Esophagus muscularis mucosa (tissue), 3 donors: ENCODE measurements around the gene ADORA2B.

Source experiments
- POLR2A ChIP-seq: fragments of 450-650 bp; IDR thresholded peaks from one replicate; pipeline ENCODE4 v1.6.1; 2017; ENCODE audit warnings: antibody characterized with exemption, moderate library complexity, mild to moderate bottlenecking, low read depth
- POLR2AphosphoS5 ChIP-seq, 2 donors: sonication (generic); formaldehyde crosslinking; IDR thresholded peaks; one replicate each; pipeline ENCODE4 v1.6.1; 2017; ENCODE audit warnings: antibody characterized with exemption in 2 of 2
- TF ChIP-seq, protein P1 (sequence below), 3 experiments: fragments of 200-600 bp in 2 of 3; fragments of 450-650 bp in 1 of 3; sonication (generic) in 2 of 3; IDR thresholded peaks; one replicate each; pipeline ENCODE4 v1.5.1; 2017 to 2019; ENCODE audit warnings: antibody characterized with exemption in 3 of 3, mild to moderate bottlenecking in 2 of 3, moderate library complexity in 1 of 3

DNA sequence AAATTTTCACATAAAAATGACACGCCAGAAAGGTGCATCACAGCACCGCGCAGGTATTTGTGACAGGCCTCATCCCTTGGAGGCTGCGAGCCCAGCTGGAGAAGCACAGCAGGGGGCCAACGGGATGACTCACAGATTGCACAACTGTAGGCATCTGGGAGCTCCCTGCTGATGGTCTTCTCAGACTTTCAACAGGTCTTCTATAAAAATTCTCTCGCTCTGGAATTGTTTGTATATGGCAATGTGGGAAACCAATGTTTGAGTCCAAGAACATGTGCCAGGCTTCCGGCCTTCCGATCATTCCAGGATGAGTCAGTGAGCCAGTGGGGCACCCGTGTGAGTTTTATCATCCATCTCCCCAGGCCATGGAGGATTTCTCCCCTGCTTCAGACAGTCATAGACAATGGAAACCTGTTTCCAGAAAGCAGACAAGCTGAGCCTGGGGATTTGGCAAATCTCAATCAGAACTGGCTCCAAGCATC is 24.1 kb upstream of the ADORA2B start:
- no peak for TF ChIP-seq POLR2A
- TF ChIP-seq, protein P1, sequence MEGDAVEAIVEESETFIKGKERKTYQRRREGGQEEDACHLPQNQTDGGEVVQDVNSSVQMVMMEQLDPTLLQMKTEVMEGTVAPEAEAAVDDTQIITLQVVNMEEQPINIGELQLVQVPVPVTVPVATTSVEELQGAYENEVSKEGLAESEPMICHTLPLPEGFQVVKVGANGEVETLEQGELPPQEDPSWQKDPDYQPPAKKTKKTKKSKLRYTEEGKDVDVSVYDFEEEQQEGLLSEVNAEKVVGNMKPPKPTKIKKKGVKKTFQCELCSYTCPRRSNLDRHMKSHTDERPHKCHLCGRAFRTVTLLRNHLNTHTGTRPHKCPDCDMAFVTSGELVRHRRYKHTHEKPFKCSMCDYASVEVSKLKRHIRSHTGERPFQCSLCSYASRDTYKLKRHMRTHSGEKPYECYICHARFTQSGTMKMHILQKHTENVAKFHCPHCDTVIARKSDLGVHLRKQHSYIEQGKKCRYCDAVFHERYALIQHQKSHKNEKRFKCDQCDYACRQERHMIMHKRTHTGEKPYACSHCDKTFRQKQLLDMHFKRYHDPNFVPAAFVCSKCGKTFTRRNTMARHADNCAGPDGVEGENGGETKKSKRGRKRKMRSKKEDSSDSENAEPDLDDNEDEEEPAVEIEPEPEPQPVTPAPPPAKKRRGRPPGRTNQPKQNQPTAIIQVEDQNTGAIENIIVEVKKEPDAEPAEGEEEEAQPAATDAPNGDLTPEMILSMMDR (IDR thresholded peaks at IDR 0.05), result no peak
- peak in 1 of 2 donors; percentile 17 for TF ChIP-seq POLR2AphosphoS5 (IDR thresholded peaks at IDR 0.05)
